SH-SY5Y (cell line): ENCODE data around the gene NFIA.

Source experiments
- GATA2 ChIP-seq: IDR thresholded peaks from 2 replicates; pipeline ENCODE4 v1.6.1; 2011; ENCODE audit warnings: mild to moderate bottlenecking, low read depth, low read length
- GATA3 ChIP-seq: IDR thresholded peaks from 2 replicates; pipeline ENCODE4 v1.6.1; 2011; ENCODE audit warnings: low read depth, mild to moderate bottlenecking, low read length, moderate library complexity

The NFIA gene

DNA sequence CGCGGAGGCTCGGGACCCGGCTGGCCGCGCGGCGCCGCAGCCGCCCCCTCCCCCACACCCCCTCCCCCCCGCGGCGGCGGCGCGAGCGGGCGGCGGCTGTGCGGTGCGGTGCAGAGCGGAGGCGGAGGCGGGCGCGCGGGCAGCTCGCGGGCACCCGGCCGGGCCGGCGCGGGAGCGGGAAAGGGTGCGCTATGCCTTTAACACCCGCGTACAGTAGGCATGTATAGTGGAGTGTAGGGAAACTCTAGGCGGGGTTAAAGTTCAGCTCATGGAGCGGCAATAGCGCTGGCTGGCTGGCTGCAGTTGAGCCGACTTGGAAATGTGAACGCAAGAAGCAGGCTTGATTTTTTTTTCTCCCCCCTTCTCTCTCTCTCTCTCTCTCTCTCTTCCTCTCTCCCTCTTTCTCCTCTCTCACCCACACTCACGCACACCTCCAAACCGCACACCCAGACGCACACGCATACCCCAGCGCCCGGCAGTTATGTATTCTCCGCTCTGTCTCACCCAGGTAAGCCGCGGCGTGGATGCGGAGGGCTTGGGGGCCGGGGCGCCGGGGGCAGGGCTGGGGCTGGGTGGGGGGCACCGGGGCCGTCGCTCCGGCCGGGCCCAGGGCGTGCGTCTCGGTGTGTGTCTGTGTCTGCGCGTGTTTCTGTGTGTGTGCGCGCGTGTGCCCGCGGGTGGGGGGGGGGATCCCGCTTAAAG is at the start of gene NFIA:
Gene NFIA (plus strand): TSS at position 251 of the 702 bp plus-strand sequence.
- TF ChIP-seq GATA3, result no peak

DNA sequence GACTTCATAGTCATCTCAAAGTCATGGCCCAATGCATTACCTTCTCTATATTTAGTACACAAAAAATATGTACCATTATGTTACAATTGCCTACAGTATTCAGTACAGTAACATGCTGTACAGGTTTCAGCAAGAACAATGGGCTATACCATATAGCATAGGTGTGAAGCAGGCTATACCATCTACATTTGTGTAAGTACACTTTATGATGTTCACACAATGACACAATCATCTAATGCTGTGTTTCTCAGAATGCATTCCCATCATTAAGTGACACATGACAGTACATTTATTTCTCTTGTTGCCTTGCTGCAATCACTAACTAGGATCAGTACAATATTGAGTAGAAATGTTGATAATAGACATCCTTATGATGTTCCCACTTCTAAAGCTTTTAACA is 46.5 kb upstream of the NFIA start:
- no peak for TF ChIP-seq GATA3
- no peak for TF ChIP-seq GATA2

DNA sequence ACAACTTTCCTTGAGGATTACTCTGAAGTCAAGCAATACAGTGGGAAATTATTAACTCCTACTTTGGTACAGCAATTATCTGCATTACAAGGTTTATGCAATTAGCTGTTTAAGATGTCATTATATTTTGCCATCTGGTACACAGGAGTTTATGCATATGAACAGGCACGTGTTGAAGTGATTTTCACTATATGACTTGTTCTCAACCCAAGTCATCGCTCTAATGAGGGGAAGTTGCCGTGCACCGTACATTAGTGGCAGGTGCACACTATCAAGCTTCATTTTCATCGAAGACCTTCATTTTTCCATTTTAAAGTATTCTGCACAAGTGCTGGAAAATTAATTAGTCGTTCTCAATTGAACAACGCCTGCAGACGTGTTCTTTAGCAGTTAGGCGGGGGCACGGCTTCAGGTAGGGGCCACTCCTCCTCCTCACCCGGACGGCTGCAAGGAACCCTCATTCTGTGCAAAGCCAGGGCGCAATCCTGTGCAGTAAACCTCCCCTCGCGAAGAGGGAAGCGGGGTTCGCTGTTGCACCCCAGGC is 39.8 kb upstream of the NFIA start:
- no peak for TF ChIP-seq GATA3
- TF ChIP-seq GATA2, result no peak

DNA sequence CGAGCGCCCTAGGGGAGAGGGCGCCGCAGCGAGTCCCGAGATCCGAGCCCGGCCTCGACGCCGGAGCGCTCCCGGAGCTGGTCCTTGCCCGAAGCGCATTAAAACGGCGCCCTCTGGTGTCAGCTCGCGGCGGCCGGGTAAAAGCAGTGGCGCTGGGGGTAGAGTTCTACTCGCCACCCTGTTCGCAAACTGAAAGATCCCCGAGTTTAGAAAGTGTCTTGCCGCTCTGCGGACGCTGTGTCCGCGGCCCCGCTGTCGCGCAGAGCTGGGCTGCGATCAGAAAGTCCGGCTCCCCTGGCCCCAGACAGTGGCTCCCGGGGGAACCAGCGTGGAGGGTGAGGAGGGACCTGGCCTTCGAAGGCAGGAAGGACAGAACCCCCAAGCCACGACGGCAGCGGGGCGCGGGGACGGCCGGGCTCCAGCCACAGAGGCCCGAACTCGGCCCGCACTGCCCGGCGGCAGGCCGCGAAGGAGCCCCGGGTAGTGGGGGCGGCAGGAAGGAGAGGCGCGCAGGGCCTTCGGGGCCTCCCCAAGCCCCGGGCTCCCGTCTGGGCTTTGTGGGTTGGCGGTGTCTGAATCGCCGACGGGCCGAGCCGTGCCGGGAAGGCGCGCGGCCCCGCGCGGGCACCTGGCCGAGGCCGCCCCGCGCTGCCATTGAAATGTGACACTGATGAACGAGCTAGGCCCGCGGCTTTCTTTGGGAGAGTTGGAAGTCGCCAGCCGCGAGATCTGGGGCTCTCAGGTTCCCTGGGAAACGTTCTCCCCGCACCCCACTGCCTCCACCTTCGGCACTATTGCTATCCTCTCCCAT is 39.1 kb upstream of the NFIA start:
- TF ChIP-seq GATA3 (no peak), GATA2 (no peak)

DNA sequence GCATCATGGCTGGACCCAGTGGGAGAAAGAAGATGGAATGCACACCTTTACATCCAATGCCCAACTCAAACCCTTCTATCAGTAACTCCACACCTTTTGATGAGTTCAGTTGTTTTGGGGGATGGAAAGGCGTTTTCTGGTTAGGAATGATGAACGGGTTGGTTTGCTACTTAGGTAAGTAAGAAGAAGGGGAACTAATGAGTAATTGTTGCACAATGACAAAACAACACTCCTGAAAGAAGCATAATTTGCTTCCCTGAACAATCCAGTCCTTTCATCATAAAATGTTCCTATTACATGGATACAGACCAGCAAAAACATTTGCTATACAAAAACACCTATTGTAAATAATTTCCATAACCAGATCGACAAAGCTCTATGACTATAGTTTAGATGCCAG is 35.9 kb upstream of the NFIA start:
- TF ChIP-seq GATA3, result no peak
- no peak for TF ChIP-seq GATA2

DNA sequence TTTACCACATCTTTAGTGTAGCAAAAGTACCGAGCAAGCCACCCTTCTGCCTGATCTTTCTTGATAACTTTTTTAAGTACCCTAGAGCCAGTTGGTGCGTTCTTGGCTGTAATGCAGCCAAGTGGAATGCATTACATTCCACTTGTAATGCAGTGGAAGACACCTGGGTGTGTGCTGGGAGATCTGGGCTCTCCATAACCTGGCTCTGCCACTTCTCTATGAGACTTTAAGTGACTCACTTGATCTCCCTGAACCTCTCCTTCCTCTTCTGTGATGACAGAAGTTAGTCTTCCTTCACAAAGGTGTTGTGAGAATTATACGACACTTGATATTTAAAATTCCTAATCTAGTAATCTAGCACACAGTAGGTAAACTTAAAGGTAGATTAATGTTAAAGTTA is 35.3 kb upstream of the NFIA start:
- TF ChIP-seq GATA2, result no peak
- no peak for TF ChIP-seq GATA3

DNA sequence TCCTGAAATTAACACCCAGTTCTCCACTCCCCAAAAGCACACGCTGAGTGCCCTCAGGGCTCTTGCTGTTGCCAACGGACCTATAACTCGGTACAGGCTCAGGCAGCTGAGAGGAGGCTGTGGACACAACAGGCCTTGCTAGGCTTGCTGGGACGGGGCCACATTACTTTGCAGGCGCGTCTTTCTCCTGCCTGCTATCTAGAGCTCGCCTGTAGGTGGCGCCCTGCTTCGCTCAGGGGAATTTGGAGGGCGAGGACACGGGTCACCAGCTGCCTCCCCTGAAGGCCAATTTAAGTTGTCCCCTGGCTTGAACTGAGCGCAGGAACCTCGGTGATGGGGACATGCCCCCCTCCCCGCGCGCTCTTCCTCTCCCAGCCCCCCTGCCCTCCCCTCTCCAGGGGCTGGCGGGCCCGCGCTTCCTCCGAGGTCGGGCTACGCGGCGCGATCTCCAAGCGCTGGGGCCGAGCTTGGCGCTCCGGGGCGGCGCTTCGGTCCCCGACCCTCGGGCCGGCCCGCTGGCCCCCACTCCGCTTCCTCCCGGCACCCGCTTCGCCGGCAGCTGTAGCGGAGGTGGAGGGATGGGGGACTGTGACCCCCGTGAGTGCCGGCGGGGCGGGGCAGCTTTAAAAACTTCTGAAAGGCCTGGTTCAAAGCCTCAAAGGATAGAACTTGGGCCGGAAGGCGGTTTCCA is 32.4 kb upstream of the NFIA start:
- TF ChIP-seq GATA2, result no peak
- no peak for TF ChIP-seq GATA3

DNA sequence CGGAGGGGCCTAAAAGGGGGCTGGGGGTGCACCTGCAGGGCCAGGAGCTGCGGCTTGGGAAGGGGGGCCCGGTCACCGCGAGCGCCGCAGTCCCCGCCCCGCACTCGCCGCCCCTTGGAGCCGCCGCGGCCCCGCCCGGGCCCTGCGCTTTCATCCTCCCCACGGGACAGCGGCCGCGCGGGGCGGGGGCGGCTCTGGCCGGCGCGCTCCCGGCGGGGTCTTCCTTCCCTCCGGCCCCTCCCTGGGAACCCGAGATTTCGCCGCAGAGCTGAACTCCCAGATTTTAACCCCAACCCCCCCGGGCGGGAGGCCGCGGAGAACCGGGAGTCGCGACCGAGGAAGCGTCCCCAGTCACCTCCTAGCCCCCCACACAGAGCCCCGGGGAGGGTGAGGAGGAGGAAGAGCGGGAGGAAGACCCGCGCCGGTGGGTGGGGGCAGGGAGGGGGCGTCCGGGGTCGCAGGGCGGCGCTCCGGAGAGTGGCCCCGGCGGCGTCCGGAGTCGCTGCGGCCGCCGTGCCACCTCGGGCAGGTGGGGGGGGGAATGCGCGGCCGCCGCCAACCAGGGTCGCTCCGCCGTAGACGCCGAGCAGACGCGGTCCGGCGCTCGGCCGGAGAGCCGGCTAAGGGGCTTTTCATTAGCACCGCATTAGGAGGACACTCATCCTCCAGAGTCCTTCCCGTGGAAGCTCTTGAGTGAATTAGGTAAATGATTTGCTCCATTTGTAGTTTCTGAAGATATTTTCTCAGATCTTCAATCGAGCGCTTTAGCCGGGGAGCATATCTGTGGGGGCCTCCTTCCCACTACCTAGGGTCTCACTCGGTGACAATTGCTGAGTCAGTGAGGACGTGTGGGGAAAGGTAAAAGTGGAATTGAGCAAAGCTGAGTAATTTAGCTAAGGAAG is 31.6 kb upstream of the NFIA start:
- no peak for TF ChIP-seq GATA3
- TF ChIP-seq GATA2, result no peak

DNA sequence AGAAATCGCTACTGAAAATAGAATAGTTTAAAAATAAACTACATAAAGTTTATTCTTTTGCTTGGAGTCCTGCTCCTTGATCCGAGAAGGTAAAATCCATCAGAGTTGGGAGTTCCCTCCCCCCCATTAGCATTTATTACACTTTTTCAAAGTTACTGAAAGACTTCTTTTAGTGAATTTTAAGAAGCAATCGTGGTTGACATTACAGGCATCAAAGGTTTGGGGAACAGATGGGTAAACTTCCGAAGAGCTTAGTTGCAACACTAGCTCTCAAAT is 31.0 kb upstream of the NFIA start:
- TF ChIP-seq GATA3, result no peak
- TF ChIP-seq GATA2, result no peak

DNA sequence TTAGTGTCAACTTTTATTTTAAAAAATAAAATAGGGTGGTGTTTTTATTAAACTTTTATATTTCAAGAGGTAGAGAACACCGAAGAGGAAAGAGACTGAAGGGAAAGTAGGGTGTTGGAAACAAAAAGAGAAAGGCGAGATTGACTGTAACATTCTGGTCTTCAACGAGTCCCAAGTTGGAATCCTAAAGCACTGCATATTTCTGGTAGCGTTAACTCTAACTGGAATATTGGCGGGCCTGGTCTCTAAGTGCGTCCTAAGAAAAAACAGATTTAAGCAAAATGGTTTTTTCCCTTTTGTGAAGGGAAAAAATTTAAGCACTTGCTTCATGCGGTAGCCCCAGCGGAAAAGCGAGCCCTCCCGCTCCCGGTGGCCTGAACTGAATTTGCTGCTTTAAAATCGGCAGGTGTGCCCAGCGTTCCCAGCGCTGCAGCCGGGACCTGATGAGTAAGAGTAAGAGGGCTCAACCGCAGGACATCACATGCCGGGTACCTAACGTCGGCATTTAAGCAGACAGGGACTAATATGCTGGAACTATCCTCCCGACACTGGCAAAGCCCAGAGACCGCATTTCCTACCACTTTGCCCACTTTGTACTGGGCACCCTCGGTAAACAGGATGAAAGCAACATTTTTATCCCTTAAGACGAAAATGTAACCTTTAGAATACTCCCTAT is 30.5 kb upstream of the NFIA start:
- TF ChIP-seq GATA2, result no peak
- TF ChIP-seq GATA3, result no peak

DNA sequence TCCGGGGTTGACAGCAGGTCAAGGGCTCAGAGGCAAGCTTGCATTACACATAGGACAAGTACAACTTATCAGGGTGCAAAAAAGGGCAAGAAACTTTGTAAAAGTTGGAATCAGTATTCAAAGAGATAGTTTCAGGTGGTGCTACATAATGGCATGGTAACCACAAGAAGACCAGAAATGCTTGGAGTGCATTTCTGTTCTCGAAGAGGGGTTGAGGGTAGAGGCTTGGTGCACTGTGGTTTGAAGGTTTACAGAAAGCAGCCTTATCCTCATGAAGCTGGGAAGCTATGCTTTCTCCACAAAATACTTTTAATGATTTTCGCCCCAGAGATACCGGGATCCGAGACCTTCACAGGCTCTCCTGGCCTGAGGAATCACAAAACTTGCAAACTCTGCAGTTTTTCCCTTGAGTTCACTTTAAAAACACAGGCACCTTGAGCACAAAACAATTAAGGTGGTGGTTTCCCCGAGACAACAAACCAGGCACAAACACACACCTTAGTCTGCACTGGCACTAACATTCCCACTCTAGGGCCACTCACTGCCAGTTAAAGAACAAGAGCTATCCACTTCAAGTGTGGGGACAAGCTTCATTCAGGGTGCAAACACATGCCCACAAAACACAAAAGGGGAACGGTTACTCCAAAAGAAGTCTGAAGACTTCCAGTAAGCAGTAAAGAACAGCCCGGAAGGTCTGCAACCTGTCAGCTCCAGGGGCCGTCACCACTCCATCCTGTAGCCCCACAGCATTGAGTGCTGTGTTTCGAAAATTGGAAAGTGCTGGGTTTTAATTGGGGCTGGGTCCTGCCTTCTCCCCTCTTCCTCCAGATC is 29.8 kb upstream of the NFIA start:
- TF ChIP-seq GATA2 (no peak), GATA3 (no peak)

DNA sequence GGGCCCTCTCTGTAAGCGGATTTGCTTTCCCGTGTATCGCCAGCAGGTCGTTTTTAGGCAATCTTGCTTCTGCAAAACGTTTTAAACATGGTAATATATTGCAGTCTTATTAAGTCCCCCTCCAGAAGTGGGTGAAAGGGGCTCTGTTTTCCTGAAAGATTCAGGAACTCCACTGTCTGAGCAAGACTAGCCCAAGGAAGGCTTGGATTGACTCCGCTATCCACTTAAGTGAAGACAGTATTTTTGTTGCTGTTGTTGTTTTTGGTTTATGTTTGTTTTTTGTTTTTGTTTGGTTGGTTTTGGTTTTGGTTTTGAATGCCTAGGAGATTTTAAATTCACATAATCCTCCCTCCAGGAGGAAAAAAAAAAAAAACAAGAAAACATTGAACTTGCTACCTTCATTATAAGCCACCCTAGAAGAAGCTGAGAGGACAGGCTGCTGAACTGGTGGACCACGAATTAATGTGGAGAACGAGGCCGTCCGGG is 29.1 kb upstream of the NFIA start:
- no peak for TF ChIP-seq GATA3
